Fibroblast of skin of back (primary cell): ENCODE data around the gene ARAP1.
A peak's percentile ranks its signal among the peaks of the same experiment; 100 is the strongest.

Source experiments
- DNase-seq: peaks from one replicate; pipeline ENCODE4 v3.0.0-alpha.2; 2013

ARAP1 gene

DNA sequence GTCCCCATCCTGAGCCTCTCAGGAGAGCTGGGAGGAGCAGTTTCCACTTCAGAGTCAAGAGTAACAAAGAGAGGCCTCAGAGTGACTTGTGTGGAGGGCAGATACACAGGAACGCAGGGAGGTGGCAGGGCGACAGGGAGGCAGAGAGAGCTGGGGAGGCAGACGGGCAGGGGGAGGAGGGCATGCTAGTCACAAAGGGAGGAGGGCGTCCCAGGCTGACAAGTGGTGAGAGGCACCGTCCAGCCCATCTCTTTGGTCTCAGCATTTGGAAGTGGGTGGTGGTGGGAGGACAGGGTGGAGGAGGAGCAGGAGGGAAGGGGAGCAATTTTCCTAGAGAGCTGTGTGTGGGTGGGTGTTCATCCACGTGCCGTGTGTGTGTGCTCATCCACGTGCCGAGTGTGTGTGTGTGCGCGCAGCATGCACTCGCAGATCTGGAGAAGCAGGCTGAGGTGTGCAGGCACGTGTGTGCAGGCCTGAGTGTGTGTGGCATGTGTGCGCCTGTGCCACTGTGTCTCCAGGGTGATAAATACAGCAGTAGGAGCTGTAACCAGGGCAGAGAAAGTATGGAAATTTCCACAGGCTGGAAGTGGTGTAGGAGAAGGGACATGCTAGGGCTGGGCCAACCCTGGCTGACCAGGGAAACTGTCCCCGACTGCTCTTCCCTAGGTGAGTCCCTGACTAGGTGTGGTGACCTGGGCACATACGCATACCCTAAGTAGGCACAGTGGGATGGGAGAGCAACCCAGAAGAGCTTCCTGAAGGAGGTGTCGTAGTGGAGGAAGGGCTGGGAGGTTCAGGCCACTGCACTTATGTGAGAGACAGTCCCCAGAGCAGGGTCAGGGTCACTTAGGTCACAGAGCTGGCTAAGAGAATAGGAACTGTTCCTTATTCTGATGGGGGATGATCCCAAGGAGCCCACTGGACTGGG lies 70.7 kb downstream of the ARAP1 start:
- no peak for DNase-seq

DNA sequence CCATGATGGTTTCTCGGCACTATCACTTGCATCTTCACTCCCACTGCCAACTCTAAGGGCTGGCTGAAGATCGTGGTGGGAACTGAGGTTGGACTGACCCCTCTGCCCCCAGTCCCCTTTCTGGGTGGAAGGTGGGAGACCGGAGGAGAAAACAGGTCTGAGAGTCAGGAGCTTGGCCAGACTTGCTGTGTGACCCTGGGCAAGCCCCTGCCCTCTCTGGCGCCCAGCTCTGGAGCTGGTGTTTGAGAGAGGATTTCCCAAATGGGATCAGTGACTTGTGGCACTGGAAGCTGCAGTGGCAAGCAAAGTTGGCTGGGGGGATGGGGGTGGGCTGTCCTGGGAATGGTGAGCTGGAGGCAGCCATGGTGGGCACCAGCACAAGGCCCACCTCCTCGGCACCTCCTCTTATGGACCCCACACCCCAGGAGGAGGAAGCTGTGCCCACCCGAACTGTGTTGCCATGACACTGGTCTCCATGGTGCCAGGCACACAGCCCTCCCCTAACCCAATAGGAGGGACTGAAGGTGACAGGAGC lies 71.5 kb downstream of the ARAP1 start:
- DNase-seq, result no peak

DNA sequence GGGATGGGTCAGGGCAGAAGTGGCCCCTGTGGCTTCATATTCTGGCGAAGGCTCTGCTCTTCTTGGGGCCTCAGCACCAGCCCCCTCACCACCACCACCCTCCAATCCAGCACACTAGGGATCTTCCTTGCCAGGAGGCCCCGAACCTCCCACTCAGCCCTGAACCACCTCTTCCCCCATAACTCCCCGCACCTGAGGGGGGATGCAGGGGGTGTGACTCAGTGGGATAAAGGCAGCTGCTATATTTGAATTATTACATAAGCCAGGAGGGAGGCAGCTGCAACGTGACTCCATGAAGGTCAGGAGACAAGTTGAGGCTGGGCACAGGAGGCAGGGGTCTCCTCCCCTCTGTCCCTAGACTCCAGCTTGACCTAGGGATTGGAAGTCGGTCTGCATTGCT lies 72.3 kb downstream of the ARAP1 start:
- no peak for DNase-seq

DNA sequence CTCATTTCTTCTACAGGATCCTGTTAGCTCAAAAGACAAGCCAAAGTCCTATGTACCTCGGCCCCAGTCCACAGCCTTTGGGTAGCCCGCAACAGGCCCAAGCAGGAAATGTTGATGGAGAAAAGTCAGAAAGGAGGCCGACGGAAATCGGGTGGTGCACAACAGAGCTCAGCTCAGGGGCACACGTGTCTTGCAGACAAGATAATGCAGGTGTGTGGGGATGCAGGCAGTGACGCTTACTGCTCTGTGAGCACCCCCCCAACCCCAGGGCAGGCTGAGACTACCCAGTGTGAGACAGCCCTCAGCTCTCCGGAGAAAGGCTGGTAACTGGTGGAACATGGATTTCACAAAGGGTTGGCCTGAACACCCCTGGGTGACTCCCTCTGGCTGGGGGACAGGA lies 73.7 kb downstream of the ARAP1 start:
- no peak for DNase-seq

DNA sequence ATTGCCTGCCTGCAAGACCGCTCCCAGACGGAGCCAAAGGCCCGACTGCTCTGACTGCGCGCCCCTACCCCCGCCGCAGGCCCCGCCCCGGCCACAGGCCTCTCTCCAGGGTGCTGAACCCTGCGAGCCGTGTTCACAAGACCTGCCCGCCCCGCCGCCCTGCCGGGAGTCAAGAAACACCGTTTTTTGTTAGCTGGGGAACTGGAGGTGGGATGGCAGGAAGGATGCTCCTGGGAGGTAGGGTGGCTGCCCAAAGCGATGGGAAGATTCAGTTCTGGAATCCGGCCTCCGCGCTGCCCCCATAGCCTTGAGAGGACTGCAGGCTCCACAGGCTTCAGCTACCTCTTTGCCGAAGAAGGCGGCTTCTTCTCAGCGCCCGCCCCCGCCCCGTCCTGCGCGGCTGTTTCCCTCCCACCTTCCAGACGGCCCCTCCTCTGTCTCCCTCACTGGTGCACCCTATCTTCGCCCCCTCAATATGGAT lies 75.3 kb downstream of the ARAP1 start:
- DNase-seq, result peak; percentile 41

DNA sequence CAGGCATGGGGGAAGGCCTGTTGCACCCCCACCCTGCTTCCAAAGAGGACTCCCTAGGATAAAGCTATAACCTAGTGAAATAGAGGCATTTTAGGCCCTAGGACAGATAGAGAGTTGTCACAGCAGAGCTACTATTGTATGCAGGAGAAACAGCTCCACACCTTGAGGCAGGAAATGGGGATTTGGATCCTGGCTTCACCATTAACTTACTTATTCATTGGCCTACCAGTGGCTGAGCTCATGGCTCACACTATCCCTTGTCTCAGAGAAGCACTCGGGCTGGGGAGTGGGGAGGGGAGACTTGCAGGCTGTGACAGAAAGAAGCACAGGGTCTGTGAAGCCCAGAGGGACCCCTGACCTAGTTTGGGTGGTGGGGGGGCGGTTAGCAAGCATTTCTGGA lies 77.0 kb downstream of the ARAP1 start:
- no peak for DNase-seq

DNA sequence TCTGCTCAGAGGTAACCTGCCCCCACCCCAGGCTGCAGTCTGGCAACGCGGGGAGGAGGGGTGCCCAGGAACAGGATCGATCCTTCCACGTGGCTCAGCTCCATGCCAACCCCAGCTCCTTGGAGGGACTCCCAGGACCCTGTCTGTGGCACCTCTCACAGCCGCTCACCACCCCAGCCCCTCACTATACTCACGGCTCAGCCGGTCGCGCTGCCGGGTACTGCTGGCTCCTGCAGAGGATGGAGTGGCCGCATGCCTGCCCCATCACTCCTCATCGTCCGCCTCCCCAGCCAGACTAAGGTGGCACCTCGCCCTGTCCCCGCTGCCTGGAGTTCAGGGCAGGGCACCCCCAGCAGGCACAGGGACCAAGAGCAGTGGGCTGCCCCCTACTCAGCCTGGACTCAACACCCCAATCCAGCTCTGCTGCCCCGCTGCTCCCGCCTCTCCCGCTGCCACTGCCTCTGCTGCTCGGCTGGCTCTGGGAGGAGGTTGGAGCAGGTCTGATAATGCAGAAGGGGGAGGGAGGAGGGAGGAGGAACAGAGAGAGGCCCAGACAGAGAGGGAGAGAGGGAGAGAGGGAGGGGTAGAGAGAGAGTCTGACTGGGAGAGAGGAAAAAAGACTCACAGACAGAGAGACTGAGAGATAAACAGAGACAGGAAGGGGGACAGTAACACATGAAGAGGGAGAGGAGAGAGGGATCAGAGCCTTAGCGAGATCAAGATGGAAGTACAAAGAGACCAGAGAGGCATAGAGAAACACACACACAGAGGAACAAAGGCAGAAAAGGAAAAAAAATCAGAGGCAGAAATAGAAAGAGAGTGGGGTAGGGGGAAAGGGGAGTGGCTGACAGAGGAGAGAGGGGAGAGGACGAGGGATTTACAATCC lies 78.0 kb downstream of the ARAP1 start, which contains the start of gene PDE2A:
Gene PDE2A, minus strand, starts transcription at position 480 of the 886 bp plus-strand sequence. Its CDS starts 215 bp downstream, at position 265.
- no peak for DNase-seq

DNA sequence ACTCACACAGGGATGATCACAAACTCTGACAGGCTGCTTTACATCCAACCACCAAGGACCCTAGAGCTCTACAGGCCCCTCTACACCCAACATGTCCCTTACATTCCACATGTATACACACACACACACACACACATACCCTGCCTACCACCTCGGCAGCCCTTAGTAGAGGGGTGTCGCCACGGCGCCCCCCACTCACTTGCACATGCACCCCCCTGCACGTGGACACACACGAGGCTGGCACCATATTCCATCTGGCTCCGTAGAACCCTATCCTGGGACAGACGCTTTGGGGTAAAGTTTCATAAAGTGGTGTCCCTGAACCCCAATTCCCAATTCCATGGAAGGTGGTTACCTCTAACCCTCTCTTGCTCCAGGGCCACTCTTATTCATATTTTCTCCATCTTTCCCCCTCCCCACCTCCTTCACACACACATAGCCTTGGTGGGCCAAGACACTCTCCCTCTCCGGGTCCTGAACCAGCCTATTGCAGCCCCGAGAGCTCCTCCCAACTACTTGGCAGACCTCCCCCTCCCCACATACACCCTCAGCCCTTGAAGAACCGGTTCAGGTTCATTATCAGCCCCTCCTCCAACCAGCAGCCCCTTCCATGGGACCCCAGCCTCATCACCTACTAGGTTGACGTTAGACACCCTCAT lies 78.8 kb downstream of the ARAP1 start:
- no peak for DNase-seq

DNA sequence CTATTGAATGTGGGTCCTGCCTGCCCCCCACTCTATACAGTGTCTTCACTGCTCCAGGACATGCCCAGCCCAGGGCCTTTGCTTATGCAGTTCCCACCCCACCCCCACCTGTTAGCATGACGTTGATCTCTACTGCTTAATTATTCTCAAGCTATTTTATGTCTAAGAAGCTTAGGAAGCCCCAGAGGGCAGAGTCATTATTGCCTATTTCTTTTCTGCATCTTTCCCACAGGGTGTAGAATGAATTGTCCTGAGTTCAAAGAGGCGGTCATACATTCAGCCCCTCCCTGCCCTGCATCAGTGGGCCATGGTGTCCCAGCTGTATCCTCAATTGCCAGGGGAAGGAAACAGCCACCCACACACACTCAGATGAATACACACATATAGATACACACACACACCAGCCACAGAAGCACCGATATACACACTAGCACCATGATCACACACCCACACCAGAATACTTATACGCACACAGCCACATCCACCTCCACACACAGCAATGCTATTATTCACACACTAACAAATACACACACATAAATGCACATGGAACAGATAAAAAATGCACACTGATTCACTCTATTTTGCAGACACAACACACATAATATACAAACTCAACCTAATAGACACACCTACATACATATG lies 79.5 kb downstream of the ARAP1 start:
- no peak for DNase-seq

DNA sequence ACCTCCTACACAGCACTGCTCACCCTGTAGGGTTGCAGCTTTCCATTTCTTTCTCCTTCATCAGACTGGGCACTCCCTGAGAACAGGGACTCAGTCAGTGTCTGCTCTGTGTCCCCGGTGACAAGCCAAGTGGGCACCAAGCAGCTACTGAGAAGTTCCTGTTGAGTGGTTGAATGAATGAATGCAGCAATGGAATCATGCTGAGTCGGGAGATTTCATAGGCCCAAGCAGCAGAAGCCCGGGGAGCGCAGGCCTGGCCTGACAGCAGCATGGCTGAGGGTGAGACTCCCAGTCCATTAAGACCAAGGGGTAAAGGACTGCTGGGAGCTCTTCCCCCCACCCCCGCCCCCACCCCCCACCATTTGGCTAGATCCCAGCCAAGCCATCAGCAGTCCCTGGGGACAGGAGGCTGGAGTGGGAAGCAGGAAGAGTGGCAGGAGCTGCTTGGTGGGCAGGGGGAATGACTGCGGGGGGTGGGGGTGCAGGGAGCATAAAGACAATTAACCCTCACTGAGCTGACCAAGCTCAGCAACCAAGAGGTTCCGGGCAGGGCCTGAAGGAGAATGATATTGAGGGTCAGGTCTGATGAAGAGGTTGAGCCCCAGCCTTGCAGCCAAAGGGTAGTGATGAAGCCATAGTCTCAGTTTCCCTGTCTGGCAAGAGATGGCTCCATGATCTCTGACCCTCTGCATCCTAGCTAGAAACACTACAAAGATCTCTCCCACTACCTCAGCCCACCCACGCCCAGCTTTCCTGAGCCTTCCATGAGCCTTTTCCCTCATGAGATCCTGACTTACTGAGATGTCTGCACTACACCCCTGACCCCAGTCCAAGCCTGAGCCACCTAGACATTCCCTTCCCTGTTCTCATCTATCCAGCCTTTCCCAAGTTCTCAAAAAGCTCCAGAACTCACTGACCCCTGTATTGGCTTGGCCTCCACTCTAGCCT lies 80.8 kb downstream of the ARAP1 start:
- DNase-seq, result no peak

DNA sequence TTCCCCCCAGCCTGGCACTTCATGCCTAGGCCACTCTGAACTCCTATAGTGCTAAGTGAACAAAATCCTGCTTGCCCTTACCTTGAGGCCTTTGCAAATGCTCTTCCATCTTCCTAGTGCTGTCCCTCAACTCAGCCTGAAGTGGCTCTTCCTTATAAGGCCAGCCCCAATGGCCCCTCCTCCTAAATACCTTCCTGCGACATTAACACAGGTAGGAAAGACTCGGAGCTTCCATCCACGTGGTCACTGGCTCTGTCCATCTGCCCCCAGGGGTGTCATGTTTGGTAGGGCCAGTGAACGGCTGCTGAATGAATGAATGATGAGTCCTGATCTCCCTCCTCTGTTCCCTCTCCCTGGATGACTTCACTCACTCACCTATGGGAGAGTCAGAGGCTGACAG lies 82.2 kb downstream of the ARAP1 start:
- DNase-seq, result no peak

DNA sequence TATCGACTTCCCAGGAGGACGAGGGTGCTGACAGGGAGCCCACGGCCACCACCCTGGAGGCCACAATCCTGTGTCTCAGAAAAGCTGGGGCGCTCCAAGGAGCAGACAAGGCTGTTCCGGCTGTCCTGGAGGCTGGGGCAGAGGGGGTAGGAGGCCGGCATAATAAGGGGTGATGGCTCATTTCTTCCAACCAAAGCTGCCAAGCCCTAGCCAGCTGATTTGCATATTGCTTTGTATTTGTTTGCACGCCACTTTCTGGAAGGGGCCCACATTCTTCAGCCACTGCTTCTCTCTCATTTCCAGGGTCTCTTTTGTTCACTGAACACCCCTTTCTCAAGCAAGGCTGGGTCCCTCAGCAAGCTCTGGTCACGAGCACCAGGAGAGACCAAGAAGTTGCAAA lies 82.7 kb downstream of the ARAP1 start:
- DNase-seq, result no peak

DNA sequence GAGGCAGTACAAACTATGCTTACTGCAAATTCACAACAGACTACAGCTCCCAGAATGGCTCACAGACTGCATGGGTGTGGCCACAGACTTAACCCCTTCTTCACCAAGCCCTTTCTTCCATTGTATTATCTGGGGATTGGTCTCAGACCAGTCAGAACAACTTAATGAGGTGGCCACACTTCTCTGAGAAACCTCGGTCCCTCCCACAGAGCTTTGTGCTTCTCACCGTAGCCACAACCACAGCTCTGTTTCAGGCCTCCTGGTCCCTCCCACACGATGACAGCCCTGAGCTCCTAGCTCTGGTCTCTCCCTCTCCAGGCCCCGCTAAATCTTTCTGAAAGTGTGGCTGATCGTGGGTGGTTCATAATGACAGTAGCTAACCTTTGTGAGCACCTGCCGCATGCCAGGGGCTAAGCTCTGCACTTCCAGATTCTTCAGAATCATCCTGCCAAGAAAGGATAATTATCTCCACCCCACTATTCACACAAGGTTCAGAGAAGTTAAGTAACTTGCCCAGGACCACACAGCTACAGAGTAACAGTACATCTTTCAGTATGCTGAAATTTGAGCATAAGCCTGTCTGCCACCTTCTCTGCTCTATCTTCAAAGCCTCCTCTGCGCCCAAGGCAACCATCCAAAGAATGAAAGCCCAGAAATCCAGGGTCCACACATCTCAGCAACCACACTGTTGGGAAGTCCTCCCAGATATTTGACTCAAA lies 83.4 kb downstream of the ARAP1 start:
- no peak for DNase-seq

DNA sequence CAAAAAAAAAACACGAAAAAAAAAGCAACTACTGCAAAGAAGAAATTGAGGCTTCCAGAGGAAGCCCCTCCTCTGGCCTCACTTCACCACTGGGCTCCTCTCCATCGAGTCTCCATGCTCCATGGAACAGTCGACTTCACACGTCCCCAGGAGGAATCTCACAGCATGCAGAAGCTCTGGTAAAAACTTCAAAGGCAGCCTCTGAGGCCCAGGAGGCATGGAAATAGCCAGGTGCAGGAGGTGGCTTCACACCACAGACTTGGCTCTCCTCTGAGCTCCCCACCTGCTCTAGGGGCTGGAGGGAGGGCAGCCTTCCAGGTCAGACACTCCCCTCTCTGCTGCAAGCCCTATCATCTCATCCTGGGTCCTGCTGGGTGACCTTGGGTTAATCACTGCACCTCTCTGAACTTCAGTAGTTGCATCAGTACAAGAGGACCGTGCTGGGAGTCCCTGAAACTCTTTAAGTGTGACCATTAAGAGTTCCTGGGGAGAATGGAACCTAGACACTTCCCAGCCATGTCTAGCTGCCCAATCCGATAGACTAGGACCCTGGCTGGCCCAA lies 86.2 kb downstream of the ARAP1 start:
- no peak for DNase-seq

DNA sequence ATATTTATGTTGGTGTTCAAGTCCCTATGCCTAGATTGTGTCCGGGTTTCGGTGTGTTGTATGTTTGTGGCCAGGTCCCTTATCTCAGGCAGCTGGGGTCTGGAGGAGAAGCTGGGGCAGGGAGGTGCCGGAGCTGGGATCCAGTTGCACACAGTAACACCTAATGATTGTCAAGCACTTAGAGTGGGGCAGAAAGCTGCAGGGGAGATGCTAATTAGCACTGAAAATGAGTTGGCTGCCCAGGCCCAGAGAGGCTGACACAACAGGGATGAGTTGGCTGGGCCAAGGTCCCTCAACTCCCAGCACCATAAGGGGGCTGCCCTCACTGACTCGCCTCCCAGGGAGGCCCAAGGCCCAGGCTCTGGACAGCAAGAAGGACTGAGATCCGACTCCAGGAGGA lies 90.2 kb downstream of the ARAP1 start:
- no peak for DNase-seq

DNA sequence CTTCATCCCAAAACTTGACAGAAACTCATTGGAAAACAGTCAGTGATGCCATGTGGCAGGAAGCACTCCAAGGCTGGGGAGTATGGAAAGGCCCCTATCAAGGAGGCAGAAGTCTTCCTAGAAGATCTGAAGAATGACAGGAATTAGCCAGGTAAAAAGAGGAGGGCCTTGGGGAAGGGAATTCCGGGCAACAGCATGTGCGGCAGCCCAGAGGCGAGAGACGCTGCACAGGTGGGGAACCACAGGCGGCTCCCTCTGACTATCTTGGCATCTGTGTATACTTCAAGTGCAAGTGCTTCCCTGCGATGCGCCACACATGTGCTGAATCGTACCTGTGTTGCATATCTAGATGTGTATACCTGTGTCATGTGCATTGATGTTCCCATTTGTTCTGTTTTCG lies 90.7 kb downstream of the ARAP1 start:
- DNase-seq, result no peak

DNA sequence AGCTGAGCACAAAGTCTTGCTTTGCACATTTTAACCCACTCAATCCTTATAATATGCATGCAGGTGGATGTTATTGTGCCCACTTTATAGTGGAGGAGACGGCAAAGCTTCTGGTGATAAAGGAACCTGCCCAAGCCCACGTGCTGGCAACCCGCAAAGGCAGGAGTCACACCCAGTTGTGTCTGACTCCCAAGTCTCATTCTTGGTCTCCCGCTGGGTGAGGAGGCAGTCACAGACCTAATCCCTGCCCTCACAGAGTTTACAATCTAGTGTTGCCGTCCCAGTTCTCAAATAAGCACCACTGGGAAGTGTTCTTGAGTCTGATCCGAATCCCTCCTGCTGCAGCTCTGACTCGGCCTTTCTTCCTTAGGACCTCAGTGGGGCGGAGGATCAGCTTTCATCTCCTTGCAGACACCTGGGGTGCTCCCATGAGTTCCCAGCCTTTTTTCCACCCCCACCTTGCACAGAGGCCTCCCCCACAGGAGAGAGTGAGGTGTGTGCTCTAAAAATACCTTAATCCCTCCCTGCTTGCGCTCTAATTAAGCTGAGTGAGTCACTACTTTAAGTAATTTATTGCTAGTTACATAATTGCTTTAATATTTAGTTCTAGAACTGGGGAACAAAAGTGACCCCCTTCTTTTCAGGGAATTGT lies 93.1 kb downstream of the ARAP1 start:
- DNase-seq, result no peak

DNA sequence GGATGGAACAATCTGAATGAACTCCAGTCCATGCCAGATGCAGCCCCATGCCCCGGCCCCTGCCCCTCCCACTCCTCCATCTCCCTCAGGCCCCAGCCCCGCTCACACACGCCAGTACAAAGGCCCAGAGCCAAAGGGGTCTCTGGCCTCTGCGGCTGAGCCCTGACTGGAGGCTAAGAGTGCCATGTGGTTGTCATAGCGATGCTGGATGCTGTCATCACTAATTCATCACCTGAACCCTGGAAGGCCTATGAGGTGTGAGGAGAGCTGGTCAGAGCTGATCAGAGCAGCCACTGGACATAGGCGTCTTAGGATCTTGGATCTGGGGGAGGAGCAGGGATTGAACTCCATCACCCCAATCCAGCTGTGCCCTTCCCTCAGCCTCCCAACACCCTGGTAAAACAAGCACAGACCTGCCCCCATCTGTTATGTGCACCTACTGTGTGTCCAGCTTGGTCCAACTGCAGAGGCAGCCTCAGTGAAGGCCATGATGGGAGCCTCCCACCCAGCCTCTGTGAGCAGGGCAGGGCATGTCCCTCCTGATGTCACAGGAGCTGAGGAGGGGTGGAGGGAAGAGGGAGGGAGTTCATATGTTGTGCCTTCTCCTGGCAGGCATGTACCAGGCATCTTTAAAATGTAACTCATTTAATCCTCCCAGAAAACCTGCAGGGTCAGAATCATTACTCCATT lies 94.7 kb downstream of the ARAP1 start:
- DNase-seq, result no peak
